Bronchial epithelial cell (primary cell): ENCODE measurements around the gene PLA2G4A. TPM values are rescaled to one million over a fixed set of nuclear protein-coding genes. Genes with fewer than 3 reads are reported as not detected.

Experiments used
- DNase-seq: peaks from one replicate; pipeline ENCODE4 v3.0.0-alpha.2; 2010; ENCODE audit warnings: low read depth
- FAIRE-seq: peaks from 2 replicates; lab custom pipeline; 2011; peaks lifted over from hg19 to GRCh38; lab: Jason Lieb, UNC
- H3K27me3 ChIP-seq: 2 replicates; pipeline ENCODE4 v1.5.1; 2011; ENCODE audit warnings: low read length; ENCODE audit not compliant: control insufficient read depth, insufficient read depth
- H3K36me3 ChIP-seq: 2 replicates; pipeline ENCODE4 v1.5.1; 2011; ENCODE audit warnings: low read length; ENCODE audit not compliant: control insufficient read depth, insufficient read depth
- H3K4me3 ChIP-seq: 2 replicates; pipeline ENCODE4 v1.5.1; 2011; ENCODE audit warnings: mild to moderate bottlenecking, low read depth, low read length, control low read depth
- total RNA-seq: library from RNA; depleted of rRNA; stranded (reverse); fragments of >200 nt; gene quantifications from 2 replicates; pipeline ENCODE4 v1.2.1, GENCODE V29; 2014
- TF ChIP-seq, protein P1 (sequence below): IDR thresholded peaks from 2 replicates; pipeline ENCODE4 v1.5.1; 2011; ENCODE audit warnings: mild to moderate bottlenecking, moderate library complexity, low read length, control low read depth, inconsistent platforms; ENCODE audit not compliant: insufficient read depth, severe bottlenecking

PLA2G4A gene
- total RNA-seq, 1 donor from 2014 or later = 5.5 TPM

- no peaks in the 10 kb centered on the region for H3K36me3 ChIP-seq
- DNase-seq (no peak), FAIRE-seq (no peak)
- TF ChIP-seq, protein P1, sequence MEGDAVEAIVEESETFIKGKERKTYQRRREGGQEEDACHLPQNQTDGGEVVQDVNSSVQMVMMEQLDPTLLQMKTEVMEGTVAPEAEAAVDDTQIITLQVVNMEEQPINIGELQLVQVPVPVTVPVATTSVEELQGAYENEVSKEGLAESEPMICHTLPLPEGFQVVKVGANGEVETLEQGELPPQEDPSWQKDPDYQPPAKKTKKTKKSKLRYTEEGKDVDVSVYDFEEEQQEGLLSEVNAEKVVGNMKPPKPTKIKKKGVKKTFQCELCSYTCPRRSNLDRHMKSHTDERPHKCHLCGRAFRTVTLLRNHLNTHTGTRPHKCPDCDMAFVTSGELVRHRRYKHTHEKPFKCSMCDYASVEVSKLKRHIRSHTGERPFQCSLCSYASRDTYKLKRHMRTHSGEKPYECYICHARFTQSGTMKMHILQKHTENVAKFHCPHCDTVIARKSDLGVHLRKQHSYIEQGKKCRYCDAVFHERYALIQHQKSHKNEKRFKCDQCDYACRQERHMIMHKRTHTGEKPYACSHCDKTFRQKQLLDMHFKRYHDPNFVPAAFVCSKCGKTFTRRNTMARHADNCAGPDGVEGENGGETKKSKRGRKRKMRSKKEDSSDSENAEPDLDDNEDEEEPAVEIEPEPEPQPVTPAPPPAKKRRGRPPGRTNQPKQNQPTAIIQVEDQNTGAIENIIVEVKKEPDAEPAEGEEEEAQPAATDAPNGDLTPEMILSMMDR = no peak
- H3K27me3 ChIP-seq = no peaks in the 10 kb centered on the region
- H3K4me3 ChIP-seq = no peak overlapping the region
These were observed 115.3 kb downstream of the PLA2G4A start for GRCh38 chr1:186943891-186944686.

DNA sequence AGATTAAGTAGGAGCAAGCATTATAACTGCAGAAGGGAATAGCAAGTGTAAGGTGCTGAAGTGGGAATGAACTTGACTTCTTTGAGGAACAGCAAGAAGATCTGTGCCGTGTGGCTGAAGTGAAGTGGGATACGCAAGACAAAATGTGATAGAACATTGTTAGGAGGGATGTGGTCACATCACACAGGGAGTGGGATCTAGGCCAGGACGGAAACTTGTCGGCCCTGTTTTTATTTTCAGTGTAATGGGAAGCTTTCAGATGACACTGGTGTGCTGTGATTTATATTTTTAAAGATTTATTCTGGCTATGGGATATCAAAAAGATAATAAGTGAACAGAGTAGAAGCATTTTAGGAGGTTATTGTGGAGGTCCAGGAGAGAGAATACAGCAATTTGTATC, 116.4 kb downstream of the PLA2G4A start:
- FAIRE-seq = no peak
- no peak overlapping the region for H3K4me3 ChIP-seq
- no peak for DNase-seq
- no peaks in the 10 kb centered on the region for H3K36me3 ChIP-seq
- no peaks in the 10 kb centered on the region for H3K27me3 ChIP-seq
- TF ChIP-seq, protein P1 = no peak

- no peak for FAIRE-seq
- no peaks in the 10 kb centered on the region for H3K36me3 ChIP-seq
- DNase-seq = peak; percentile 29
- no peak overlapping the region for H3K4me3 ChIP-seq
- TF ChIP-seq, protein P1 = no peak
- no peaks in the 10 kb centered on the region for H3K27me3 ChIP-seq
These were observed 119.8 kb downstream of the PLA2G4A start for GRCh38 chr1:186948535-186948934.

DNA sequence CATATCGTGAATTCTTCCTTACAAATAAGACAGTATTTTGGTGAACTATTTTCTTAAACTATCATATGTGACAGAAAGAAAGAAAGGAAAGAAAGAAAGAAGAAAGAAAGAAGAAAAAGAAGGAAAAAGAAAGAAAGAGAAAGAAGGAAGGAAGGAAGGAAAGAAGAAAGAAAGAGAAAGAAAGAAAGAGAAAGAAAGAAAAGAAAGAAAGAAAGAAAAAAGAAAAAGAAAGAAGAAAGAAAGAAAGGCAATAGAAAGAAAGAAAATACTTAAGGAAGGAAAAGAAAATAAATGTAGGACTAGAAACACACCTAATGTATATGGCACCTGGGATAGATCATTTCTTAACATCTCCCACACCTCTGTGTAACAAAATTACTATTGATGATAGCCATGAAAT, 120.4 kb downstream of the PLA2G4A start:
- DNase-seq = no peak
- TF ChIP-seq, protein P1 = no peak
- no peaks in the 10 kb centered on the region for H3K27me3 ChIP-seq
- no peak overlapping the region for H3K4me3 ChIP-seq
- no peaks in the 10 kb centered on the region for H3K36me3 ChIP-seq
- no peak for FAIRE-seq

- no peak overlapping the region for H3K4me3 ChIP-seq
- DNase-seq = peak; percentile 91
- no peak for FAIRE-seq
These were observed 121.8 kb downstream of the PLA2G4A start for GRCh38 chr1:186950547-186950946.

More at GRCh38 chr1:186950547-186950946, 121.8 kb downstream of the PLA2G4A start:
- Histone ChIP-seq H3K36me3 (no peaks in the 10 kb centered on the region), H3K27me3 (no peaks in the 10 kb centered on the region)
- TF ChIP-seq, protein P1 = no peak
